Skeletal muscle cell (primary cell): ENCODE measurements around the gene SMCO3.
"Not testable (repeated sequence)": the region's sequence is repeated elsewhere in the genome, so short reads cannot be mapped to it uniquely, and the experiment has no call there.

Source experiments
- DNase-seq: peaks from one replicate; pipeline ENCODE4 v3.0.0-alpha.2; 2010; ENCODE audit warnings: low read depth
- H3K4me3 ChIP-seq: 2 replicates; pipeline ENCODE4 v1.5.1; 2011; ENCODE audit warnings: low read depth, mild to moderate bottlenecking, control low read depth, low read length, moderate library complexity

The SMCO3 gene

DNA sequence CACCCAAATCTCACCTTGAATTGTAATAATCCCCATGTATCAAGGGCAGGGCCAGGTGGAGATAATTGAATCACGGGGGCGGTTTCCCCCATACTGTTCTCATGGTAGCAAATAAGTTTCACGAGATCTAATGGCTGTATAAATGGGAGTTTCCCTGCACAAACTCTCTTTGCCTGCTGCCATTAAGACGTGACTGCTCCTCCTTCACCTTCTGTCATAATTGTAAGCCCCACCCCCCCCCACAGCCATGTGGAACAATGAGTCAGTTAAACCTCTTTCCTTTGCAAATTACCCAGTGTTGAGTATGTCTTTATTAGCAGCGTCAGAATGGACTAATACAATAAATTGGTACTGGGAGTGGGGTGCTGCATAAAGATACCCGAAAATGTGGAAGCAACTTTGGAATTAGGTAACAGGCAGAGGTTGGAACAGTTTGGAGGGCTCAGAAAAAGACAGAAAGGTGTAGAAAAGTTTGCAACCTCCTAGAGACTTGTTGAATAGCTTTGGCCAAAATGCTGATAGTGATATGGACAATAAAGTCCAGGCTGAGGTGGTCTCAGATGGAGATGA is 54.2 kb downstream of the SMCO3 start:
- H3K4me3 ChIP-seq, DNase-seq: not testable (repeated sequence)

DNA sequence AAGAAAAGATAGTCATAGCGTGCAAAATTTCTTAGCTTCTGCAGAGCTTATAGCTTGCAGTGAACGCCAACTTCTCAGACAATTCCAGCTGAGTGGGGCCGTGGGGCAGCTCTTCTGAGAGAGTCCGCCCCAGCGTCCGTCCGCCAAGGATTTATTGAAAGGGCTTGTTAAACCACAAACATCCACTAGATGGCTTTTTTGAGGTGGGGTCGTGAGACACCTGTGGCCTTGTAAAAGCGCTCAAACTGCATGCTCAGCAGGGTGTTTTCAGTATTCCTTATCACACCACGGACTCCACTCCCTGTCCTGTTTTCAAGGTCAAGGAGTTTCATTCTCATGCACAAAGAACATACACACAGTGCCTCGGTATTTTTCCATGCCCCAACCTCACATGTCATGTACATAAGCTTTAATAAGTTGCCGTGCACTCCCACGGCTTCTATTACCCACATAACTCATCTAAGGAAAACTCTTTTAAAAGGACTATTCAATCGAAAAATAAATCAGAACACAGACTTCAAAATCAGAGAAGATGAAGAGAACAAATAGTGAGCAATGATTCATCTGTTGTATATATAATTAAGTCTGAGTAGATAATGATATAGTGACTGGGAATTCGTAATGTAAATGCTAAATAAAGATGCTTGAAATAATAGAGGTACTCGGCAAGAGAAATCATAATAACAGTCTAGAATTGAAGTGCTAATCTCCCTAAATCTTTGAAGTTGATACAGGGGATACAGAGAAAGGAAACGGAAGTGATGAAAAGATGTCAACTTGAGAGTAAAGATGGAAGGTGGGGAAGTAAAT is 57.4 kb downstream of the SMCO3 start:
- no peak overlapping the region for H3K4me3 ChIP-seq
- DNase-seq = no peak
